ENCODE results near the gene AGXT2.
"Not testable (repeated sequence)": the region's sequence is repeated elsewhere in the genome, so short reads cannot be mapped to it uniquely, and the experiment has no call there.

AGXT2 gene

DNA sequence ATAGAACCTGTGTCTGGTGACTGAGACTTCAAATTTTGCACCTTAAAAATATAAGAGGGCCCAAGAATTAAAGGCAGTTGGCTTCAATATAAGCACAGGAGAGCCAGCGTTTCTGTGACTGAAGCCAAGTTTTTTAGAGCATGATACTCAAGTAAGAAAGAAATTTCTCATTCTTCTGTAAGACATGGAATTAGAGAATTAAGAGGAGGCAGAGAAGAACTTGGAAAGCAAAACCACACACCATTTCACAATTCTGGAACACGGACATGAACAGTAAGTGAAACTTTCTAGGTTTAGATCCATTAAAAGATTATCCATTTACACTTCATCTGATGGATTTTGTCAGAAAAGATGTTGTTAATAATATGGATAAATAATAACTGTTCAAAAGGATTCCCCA lies 8.9 kb upstream of the AGXT2 start:
- no peak for DNase-seq

DNA sequence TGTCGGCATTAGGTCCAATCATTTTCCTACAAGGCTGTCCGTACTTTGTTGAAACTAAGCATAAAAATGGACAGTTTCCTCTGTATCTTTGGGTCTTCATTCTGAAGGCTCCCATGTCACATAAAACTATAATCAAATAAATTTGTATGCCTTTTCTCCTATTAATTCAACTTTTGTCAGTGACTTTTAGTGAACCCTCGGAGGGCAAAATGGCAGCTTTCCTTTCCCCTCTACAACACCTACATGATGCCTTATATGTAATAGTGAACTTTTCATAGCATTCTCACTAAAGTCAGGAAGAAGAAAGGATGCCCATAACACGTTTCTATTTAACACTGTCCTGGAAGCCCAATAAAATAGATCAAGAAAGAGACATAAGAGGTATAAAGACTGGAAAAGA lies 5.1 kb upstream of the AGXT2 start:
- no peak for DNase-seq

- DNase-seq, result no peak
These were observed 2.9 kb upstream of the AGXT2 start for GRCh38 chr5:35050541-35051126.

GRCh38 chr5:35048910-35049309 lies 1.2 kb upstream of the AGXT2 start:
- no peak for DNase-seq

- DNase-seq, result no peak
These were observed 975 bp downstream of the AGXT2 start for GRCh38 chr5:35046774-35047173.

DNA sequence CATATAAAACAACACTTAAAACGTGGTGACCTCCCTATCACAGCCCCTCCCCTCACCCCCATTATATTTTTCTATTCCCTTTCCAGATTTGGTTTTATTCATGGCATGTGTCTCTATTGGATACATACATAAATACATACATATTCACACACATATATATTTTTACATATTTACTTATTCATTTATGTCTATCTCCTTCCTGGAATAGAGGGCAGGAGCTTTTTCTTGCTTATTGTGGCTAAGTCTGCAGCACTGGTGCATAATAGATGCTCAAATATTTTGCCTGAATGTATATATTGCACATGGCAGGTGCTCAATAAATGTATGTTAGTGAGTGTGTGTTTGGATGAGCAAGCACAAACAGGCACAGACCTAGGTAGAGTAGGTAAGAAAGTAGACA lies 2.5 kb downstream of the AGXT2 start:
- no peak for DNase-seq

- DNase-seq, result no peak
These were observed 3.1 kb downstream of the AGXT2 start for GRCh38 chr5:35044649-35045048.

DNA sequence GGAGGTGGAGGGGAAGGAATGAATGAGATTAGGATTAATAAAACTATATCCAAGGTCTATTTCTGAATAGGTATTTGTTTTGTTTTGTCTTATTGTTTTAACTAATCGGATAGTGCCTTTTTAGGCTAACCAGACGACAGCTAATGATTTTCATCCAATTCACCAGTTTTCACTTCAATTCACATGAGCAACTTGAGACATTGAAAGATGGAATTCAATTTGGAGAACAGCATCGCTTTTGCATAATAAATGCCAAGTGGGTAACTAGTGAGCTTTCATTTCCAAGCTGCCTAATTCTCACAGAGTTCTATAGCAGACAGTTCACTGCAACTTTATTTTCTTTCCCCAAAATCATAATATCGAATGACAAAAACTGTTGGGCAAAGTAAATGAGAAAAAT lies 5.0 kb downstream of the AGXT2 start:
- no peak for DNase-seq

- DNase-seq, result no peak
These were observed 6.5 kb downstream of the AGXT2 start for GRCh38 chr5:35041261-35041660.

DNA sequence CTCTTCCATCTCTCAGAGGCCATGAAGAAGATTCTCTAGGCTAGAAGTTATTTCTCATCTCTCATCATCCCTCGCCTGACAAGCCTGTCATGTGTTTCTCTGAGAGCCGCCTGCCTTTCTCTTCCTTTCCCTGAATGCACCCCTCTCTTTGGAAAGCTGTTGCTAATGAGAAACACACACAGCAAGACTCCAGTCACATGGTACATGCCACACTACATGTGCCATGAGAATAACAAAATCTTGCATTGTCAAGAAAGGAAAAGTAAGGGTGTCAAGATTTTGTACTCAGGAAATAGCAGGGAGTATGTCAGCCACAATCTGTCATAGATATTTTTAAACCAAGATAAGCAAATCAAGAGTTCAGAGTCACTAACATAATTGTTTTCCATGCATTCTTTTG lies 8.9 kb downstream of the AGXT2 start:
- no peak for DNase-seq

GRCh38 chr5:35036536-35036935 lies 11.2 kb downstream of the AGXT2 start:
- no peak for DNase-seq

DNA sequence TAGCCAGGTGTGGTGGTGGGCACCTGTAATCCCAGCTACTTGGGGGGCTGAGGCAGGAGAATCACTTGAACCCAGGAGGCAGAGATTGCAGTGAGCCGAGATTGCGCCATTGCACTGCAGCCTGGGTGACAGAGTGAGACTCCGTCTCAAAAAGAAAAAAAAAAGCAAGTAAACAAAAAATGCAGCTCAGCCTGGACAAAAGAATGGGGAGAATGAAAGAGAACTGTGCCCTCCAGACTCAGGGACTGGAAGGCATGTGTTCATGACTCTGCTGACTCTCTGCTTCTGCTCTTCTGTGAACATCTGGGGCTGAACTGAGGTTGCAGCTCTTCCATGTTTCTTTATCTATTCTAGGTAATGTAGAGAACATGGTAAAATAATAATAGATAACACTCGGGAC lies 11.8 kb downstream of the AGXT2 start:
- DNase-seq, result not testable (repeated sequence)

GRCh38 chr5:35035271-35035670 lies 12.5 kb downstream of the AGXT2 start:
- DNase-seq, result no peak

DNA sequence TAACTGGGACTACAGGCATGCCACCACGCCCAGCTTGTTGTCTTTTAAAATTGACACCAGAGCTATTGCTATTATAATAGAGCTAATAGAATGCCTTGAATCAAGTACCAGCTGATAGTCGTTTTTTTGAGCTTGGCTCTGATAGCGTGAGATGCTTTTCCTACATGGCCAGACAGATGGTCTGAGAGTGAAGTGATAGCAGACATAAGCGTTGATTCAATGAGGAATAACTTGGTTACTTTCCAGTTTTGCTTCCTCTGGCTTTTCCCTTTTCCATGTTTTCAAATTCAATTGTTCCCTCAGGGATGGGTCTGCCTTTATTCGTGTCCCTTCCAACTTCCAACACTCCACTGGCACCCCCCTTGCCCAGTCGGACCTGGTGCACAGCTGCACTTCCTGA lies 15.4 kb downstream of the AGXT2 start:
- DNase-seq, result no peak

- DNase-seq, result no peak
These were observed 16.5 kb downstream of the AGXT2 start for GRCh38 chr5:35031276-35031675.

GRCh38 chr5:35030426-35031100 lies 17.2 kb downstream of the AGXT2 start:
- no peak for DNase-seq

DNA sequence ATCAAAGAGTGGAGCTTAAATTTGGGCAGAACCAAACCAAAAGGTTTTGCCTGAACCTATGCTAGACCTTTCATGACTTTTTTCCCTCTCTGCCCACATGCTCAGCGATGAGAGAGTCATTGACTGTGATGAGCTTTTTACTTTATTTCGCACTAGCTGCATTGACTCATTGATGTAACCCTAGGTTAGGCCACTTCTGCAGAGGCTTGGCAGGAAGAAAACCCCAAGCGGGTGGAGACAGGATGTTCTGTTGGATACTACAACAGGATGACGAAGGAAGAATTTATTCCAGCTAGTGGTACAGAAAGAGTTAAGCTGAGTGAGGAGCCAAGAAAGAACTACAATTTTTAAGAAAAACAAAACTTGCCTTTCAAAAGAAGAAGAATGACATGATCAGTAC lies 18.4 kb downstream of the AGXT2 start:
- DNase-seq, result no peak

DNA sequence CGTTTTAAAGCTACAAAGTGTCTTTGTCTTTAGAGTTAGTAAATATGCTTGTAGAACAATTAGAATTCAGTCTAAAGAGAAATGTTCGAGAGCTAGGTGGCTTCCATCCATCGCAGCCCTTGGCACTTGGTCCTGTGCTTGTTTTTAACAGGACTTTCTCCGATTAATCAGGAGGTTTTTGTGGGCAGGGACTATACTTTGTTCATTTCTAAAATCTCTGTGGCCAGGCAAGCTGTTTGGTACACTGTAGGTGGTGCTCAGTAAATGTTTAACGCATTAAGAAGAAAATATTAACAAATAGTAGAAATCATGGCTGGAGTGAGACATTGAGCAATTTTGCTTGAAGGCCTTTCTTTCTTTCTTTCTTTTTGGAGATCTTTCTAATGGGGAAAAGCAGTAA lies 20.8 kb downstream of the AGXT2 start:
- no peak for DNase-seq

DNA sequence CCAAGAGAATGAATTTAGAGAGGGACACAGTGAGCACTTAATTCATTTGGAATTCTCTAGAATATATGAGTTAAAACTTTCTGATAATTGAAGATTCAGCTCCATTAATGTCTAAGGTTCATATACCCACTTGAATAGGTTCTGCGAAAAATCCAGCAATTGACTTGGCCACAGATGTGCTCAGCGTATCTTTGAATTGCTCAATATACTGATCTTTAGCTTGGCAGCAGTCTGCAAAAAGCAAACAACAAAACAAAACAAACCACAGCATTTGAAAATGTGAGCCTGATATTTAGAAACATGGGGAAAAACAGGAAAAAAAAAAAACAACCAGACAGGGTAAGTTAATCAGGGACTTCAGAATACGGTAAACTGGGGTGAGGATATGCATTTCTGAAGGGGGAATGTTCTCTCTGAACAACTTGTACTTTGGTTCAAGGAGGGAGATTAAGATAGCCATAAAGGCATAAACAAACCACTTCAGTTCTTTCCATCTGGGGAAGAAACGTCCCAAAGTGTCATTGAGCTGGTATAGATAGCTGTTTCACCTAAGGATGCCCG lies 21.4 kb downstream of the AGXT2 start:
- DNase-seq, result no peak

DNA sequence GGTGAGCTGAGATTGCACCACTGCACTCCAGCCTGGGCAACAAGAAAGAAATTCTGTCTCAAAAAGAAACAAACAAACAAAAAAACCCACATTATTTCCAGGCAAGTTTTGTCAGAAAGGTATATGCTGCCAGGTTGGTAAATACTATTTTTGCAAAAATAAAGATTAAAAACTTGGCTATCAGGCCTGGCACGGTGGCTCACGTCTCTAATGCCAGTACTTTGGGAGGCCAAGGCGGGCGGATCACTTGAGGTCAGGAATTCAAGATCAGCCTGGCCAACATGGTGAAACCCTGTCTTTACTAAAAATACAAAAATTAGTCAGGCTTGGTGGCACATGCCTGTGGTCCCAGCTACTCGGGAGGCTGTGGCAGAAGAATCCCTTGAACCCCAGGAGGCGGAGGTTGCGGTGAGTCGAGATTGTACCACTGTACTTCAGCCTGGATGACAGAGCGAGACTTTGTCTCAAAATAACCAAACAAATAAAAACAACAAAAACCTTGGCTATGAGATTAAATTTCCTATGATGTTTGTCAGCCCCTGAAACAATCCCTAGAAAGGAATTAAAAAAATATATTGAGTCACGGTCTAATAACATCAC lies 22.7 kb downstream of the AGXT2 start:
- no peak for DNase-seq

DNA sequence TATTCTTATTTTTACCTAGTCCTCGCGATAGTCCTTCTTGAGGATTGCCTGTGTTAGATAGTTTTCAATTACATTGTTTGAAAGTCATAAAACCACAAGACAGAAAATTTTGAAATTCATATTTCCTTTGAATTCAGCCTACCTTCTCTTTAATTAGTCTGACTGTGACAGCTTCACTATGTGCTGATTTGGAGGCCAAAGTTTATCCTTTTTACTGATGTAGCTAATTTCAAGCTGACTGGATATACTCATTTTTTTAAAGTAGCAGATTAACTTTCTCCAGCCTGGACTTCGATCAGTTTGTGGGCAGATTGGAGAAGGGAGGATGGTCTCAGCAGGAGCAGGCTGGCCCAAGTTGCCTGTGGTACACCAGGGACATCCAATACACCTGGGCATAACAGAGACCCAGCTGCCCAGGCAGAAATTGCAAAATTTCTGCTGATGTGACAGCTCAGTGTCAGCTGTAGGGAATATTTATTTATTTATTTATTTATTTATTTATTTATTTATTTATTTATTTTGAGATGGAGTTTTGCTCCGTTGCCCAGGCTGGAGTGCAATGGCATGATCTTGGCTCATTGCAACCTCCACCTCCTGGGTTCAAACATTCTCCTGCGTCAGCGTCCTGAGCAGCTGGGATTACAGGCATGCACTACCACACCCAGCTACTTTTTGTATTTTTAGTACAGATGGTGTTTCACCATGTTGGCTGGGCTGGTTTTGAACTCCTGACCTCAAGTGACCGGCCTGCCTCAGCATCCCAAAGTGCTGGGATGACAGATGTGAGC lies 24.2 kb downstream of the AGXT2 start:
- no peak for DNase-seq
